LNCaP clone FGC (cell line): ENCODE measurements around the gene HARS2.

Experiments
- DNase-seq: peaks from one replicate; pipeline ENCODE4 v3.0.0-alpha.2; 2011; ENCODE audit warnings: low read depth
- H3K4me3 ChIP-seq: 2 replicates; pipeline ENCODE4 v1.5.1; 2011; ENCODE audit warnings: mild to moderate bottlenecking, low read depth, low read length, control low read depth
- TF ChIP-seq, protein P1 (sequence below): IDR thresholded peaks from 2 replicates; pipeline ENCODE4 v1.5.1; 2012; ENCODE audit warnings: mild to moderate bottlenecking; ENCODE audit not compliant: control insufficient read depth, insufficient read depth; ENCODE audit errors: extremely low read depth

HARS2 gene

DNA sequence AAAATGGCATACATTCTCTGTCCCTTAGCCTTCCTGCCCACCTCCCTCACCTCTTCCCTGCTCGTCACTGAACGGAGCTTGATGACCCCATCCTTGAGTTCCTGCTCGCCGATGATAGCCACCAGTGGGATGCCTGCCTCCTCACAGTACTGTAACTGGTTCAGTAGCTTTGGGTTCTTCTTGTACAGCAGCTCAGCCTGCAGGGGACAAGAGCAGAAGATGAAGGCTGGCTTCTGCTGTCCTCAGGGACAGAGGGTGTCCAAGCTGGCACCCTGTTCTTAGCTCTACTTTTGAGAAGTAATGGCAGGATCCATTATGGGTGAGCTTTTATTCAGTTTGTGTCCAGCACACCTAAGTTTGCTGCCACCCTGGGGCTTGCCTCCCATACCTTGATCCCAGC, 16.6 kb upstream of the HARS2 start:
- TF ChIP-seq, protein P1, sequence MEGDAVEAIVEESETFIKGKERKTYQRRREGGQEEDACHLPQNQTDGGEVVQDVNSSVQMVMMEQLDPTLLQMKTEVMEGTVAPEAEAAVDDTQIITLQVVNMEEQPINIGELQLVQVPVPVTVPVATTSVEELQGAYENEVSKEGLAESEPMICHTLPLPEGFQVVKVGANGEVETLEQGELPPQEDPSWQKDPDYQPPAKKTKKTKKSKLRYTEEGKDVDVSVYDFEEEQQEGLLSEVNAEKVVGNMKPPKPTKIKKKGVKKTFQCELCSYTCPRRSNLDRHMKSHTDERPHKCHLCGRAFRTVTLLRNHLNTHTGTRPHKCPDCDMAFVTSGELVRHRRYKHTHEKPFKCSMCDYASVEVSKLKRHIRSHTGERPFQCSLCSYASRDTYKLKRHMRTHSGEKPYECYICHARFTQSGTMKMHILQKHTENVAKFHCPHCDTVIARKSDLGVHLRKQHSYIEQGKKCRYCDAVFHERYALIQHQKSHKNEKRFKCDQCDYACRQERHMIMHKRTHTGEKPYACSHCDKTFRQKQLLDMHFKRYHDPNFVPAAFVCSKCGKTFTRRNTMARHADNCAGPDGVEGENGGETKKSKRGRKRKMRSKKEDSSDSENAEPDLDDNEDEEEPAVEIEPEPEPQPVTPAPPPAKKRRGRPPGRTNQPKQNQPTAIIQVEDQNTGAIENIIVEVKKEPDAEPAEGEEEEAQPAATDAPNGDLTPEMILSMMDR: no peak
- no peak overlapping the region for H3K4me3 ChIP-seq
- DNase-seq: no peak

- no peak overlapping the region for H3K4me3 ChIP-seq
- TF ChIP-seq, protein P1: no peak
- no peak for DNase-seq
Measured at GRCh38 chr5:140677947-140678346, 13.3 kb upstream of the HARS2 start.

DNA sequence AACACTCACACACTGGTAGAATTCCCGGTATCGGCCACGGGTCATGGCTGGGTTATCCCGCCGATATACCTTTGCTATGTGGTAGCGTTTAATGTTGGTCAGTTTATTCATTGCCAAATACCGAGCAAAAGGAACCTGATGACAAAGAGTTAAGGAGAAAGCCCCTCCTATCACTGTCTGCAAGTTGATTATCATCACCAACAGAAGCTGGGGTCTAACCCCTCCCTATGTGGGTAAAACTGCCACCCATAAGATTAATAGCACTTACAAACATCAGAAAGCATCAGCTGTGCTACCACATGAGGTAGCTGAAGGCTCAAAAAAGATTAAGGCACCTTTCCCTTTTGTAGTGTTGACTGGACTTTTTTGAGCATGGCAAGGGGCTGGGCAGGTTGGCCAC, 12.3 kb upstream of the HARS2 start:
- DNase-seq: no peak
- TF ChIP-seq, protein P1: no peak
- H3K4me3 ChIP-seq: no peak overlapping the region

DNA sequence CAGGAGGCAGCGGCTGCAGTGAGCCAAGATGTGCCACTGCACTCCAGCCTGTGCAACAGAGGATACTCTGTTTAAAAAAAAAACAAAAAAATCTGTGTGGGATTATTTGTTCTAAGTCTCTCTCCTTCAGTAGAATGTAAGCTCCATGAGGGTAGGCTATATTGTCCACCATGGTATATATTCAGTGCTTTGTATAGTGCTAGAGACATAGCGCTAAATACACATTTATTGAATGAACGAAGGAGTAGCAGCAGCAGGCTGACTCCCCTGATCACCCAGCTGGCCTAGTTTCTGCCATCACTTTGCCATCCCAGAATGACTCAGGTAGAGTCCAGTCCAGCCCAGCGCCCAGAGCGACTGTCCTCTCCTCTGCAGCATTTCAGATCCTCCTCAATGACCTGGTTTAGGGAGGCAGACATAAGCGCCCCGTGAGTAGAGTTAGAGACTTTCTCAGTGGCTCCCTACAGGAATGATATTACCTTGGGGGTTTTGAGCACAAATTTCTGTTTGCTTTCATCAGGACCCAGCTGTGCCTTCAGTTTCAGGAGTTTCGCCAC, 801 bp upstream of the HARS2 start:
- H3K4me3 ChIP-seq: peak overlapping the region; percentile 98
- DNase-seq: no peak
- TF ChIP-seq, protein P1: no peak

- no peak for DNase-seq
- no peak overlapping the region for H3K4me3 ChIP-seq
- TF ChIP-seq, protein P1: no peak
Measured at GRCh38 chr5:140694276-140694675, 3.0 kb downstream of the HARS2 start.

DNA sequence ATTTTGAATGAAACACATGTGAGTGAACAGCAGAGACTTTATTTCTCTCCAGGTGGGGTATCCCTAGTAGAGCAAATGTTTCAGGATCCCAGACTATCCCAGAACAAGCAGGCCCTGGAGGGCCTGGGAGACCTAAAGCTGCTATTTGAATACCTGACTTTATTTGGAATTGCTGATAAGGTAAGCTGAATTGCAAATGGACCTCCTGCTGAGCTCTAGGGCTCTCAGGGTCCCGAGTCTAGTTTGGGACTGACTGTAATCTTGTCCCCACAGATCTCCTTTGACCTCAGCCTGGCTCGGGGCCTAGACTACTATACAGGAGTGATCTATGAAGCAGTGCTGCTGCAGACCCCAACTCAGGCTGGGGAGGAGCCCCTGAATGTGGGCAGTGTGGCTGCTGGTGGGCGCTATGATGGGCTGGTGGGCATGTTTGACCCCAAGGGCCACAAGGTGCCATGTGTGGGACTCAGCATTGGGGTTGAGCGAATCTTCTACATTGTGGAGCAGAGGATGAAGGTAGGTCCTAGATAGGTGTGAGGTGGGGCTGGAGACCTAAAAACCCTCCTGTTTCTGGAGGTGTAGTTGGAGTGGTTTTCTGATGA, 5.7 kb downstream of the HARS2 start:
- H3K4me3 ChIP-seq: no peak overlapping the region
- DNase-seq: no peak
- TF ChIP-seq, protein P1: no peak
